Mucosa of stomach (tissue), 1 donor: ENCODE data around the gene ZDBF2.
"Not testable (repeated sequence)": the region's sequence is repeated elsewhere in the genome, so short reads cannot be mapped to it uniquely, and the experiment has no call there.

Experiments used
- H3K27me3 ChIP-seq: one replicate; pipeline ENCODE4 v1.7.0; 2013; ENCODE audit warnings: mild to moderate bottlenecking, low read length; ENCODE audit not compliant: control insufficient read depth, insufficient read depth
- H3K36me3 ChIP-seq: one replicate; pipeline ENCODE4 v1.7.0; 2013; ENCODE audit warnings: low read length; ENCODE audit not compliant: control insufficient read depth, insufficient read depth
- H3K4me1 ChIP-seq: one replicate; pipeline ENCODE4 v1.7.0; 2013; ENCODE audit warnings: mild to moderate bottlenecking, low read length; ENCODE audit not compliant: control insufficient read depth, insufficient read depth
- H3K4me3 ChIP-seq: one replicate; pipeline ENCODE4 v1.7.0; 2013; ENCODE audit warnings: low read length
- H3K9ac ChIP-seq: one replicate; pipeline ENCODE4 v1.7.0; 2013; ENCODE audit warnings: mild to moderate bottlenecking, low read length, moderate library complexity
- H3K9me3 ChIP-seq: one replicate; pipeline ENCODE4 v1.7.0; 2013; ENCODE audit warnings: mild to moderate bottlenecking, low read length, moderate library complexity; ENCODE audit not compliant: control insufficient read depth
- donor health status: Pancreatic carcinoma.

ZDBF2 gene

DNA sequence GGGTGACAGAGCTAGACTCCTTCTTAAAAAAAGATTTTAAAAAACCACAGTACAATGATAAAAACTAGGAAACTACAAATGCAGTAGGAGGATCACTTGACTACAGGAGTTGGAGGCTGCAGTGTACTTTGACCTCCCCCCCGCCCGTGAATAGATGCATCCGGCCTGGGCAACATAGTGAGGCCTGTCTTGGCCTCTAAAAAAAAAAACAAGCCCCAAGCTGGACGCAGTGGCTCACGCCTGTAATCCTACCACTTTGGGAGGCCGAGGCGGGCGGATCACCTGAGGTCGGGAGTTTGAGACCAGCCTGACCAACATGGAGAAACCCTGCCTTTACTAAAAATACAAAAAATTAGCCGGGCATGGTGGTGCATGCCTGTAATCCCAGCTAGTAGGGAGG lies 25.1 kb downstream of the ZDBF2 start:
- H3K27me3 ChIP-seq, H3K4me1 ChIP-seq, H3K9ac ChIP-seq, H3K4me3 ChIP-seq, H3K36me3 ChIP-seq, H3K9me3 ChIP-seq: not testable (repeated sequence)

DNA sequence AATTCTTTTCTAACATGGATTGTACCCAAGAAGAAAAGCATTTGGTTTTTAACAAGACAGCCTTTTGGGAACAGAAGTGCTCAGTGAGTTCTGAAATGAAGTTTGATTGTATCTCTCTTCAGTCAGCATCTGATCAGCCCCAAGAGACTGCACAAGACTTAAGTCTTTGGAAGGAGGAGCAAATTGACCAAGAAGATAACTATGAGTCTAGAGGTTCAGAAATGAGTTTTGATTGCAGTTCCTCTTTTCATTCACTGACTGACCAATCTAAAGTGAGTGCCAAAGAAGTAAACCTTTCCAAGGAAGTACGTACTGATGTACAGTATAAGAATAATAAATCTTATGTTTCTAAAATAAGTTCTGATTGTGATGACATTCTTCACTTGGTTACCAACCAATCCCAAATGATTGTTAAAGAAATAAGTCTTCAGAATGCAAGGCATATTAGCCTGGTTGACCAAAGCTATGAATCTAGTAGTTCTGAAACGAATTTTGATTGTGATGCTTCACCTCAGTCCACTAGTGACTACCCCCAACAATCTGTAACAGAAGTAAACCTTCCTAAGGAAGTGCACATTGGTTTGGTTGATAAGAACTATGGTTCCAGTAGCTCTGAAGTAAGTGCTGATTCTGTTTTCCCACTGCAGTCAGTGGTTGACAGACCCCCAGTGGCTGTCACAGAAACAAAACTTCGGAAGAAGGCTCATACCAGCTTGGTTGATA lies 31.2 kb downstream of the ZDBF2 start:
- H3K9me3 ChIP-seq = no peaks in the 10 kb centered on the region
- no peaks in the 10 kb centered on the region for H3K4me1 ChIP-seq
- no peak overlapping the region for H3K4me3 ChIP-seq
- H3K36me3 ChIP-seq = no peaks in the 10 kb centered on the region
- no peaks in the 10 kb centered on the region for H3K27me3 ChIP-seq
- no peak overlapping the region for H3K9ac ChIP-seq

DNA sequence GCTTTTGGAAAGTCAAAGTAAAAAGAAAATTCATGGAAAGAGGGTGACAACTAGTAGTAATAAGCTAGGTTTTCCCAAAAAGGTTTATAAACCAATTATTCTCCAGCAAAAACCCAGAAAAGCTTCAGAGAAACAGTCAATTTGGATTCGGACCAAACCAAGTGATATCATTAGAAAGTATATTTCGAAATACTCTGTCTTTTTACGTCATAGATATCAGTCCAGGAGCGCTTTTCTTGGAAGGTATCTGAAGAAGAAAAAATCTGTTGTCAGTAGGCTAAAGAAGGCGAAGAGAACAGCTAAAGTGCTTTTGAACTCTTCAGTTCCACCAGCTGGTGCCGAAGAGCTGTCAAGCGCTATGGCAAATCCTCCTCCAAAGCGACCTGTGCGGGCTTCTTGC lies 36.6 kb downstream of the ZDBF2 start:
- H3K4me3 ChIP-seq = no peak overlapping the region
- no peaks in the 10 kb centered on the region for H3K4me1 ChIP-seq
- no peaks in the 10 kb centered on the region for H3K27me3 ChIP-seq
- H3K36me3 ChIP-seq = no peaks in the 10 kb centered on the region
- no peak overlapping the region for H3K9ac ChIP-seq
- H3K9me3 ChIP-seq = no peaks in the 10 kb centered on the region

DNA sequence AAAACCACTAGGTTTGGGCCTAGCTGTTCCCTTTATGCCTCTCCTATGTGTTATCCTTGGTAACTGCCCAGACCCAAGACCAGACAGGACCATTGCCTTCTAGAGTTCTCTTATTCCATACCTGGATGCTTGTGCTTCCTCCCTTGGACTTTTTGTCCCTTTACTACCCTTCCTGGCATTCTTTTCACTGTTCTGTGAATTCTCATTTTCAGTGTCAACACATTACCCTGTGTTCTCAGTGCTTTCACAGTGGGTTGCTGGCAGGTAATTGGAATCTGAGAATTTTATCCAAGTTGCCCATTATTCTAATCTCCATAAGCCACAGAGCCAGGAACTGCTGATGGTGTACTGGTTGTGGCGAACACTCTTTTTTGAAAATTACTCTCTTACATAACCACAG lies 41.7 kb downstream of the ZDBF2 start:
- no peaks in the 10 kb centered on the region for H3K27me3 ChIP-seq
- H3K9ac ChIP-seq = no peak overlapping the region
- no peaks in the 10 kb centered on the region for H3K4me1 ChIP-seq
- no peak overlapping the region for H3K4me3 ChIP-seq
- no peaks in the 10 kb centered on the region for H3K9me3 ChIP-seq
- H3K36me3 ChIP-seq = no peaks in the 10 kb centered on the region

DNA sequence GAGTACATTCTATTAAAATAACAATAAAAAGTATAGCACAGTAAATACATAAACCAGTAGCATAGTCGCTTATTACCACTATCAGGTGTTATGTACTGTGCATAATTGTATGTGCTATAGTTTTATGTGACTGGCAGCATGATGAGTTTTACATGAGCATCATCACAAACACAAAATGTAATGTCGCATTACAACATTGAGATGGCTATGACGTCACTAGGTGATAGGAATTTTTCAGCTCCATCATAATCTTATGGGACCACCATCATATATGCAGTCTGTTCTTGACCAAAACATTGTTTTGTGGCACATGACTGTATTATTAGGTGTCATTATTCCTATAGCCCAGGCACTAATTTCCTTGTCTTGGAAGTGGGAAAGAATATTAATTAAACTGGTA lies 48.6 kb downstream of the ZDBF2 start:
- H3K27me3 ChIP-seq = no peaks in the 10 kb centered on the region
- H3K4me1 ChIP-seq = no peaks in the 10 kb centered on the region
- no peak overlapping the region for H3K4me3 ChIP-seq
- H3K9me3 ChIP-seq = no peaks in the 10 kb centered on the region
- no peaks in the 10 kb centered on the region for H3K36me3 ChIP-seq
- no peak overlapping the region for H3K9ac ChIP-seq

DNA sequence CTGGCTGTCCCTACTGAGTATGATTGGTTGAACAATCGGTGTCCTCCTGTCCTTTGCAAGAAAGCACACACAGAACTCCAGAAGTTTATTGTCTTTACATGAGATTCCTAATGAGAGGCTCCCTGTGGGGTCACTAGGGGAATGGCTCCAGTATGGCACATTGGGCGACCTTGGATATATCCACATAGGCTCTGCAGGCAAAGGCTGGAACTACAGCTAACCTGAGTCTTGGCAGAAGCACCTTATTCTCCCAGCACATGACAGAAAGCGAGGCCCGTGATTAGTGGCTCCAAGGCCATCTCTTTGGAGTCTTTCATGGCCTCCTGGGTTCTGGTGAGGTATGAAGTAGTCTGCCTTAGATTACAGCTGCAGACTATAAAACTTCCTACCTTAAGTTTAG lies 49.0 kb downstream of the ZDBF2 start:
- no peaks in the 10 kb centered on the region for H3K9me3 ChIP-seq
- no peaks in the 10 kb centered on the region for H3K36me3 ChIP-seq
- no peaks in the 10 kb centered on the region for H3K4me1 ChIP-seq

GRCh38 chr2:206324869-206325268 lies 50.4 kb downstream of the ZDBF2 start:
- Histone ChIP-seq H3K9ac (no peak overlapping the region), H3K36me3 (no peaks in the 10 kb centered on the region), H3K4me1 (no peaks in the 10 kb centered on the region), H3K9me3 (no peaks in the 10 kb centered on the region), H3K27me3 (no peaks in the 10 kb centered on the region), H3K4me3 (no peak overlapping the region)

More for the DNA sequence above, 49.0 kb downstream of the ZDBF2 start:
- no peaks in the 10 kb centered on the region for H3K27me3 ChIP-seq
- H3K9ac ChIP-seq = no peak overlapping the region
- no peak overlapping the region for H3K4me3 ChIP-seq

GRCh38 chr2:206328974-206329373 lies 54.5 kb downstream of the ZDBF2 start:
- H3K4me3 ChIP-seq = no peak overlapping the region
- no peak overlapping the region for H3K9ac ChIP-seq
- H3K4me1 ChIP-seq = no peaks in the 10 kb centered on the region
- no peaks in the 10 kb centered on the region for H3K27me3 ChIP-seq
- H3K36me3 ChIP-seq = no peaks in the 10 kb centered on the region
- no peaks in the 10 kb centered on the region for H3K9me3 ChIP-seq

- H3K4me3 ChIP-seq = no peak overlapping the region
- H3K9me3 ChIP-seq = no peaks in the 10 kb centered on the region
- H3K9ac ChIP-seq = no peak overlapping the region
- no peaks in the 10 kb centered on the region for H3K4me1 ChIP-seq
- H3K36me3 ChIP-seq = no peaks in the 10 kb centered on the region
- no peaks in the 10 kb centered on the region for H3K27me3 ChIP-seq
These were observed 62.4 kb downstream of the ZDBF2 start for GRCh38 chr2:206336861-206337260.

DNA sequence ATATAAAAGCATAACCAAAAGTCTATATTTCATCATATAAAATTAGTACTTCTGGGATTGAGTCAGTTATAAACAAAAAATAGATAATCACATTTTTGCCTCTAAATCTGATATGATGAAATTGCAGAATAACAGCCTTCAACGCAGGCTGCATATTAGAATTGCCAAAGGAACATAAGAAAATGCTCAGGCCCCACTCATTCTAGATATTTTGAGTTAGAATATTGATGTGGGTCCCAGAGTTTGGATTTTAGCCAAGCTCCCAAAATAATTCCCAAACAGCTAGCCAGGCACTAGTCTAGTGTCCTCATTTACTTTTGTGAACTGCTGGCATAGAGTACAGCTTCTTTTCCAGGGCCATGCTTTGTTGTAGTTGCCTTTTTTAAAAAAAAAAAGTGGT lies 63.5 kb downstream of the ZDBF2 start:
- H3K9me3 ChIP-seq = no peaks in the 10 kb centered on the region
- H3K27me3 ChIP-seq = no peaks in the 10 kb centered on the region
- no peak overlapping the region for H3K4me3 ChIP-seq
- no peaks in the 10 kb centered on the region for H3K36me3 ChIP-seq
- H3K9ac ChIP-seq = no peak overlapping the region
- no peaks in the 10 kb centered on the region for H3K4me1 ChIP-seq

GRCh38 chr2:206341396-206341795 lies 66.9 kb downstream of the ZDBF2 start:
- Histone ChIP-seq H3K36me3 (no peaks in the 10 kb centered on the region), H3K9ac (no peak overlapping the region), H3K4me1 (no peaks in the 10 kb centered on the region), H3K4me3 (no peak overlapping the region), H3K9me3 (no peaks in the 10 kb centered on the region), H3K27me3 (no peaks in the 10 kb centered on the region)

DNA sequence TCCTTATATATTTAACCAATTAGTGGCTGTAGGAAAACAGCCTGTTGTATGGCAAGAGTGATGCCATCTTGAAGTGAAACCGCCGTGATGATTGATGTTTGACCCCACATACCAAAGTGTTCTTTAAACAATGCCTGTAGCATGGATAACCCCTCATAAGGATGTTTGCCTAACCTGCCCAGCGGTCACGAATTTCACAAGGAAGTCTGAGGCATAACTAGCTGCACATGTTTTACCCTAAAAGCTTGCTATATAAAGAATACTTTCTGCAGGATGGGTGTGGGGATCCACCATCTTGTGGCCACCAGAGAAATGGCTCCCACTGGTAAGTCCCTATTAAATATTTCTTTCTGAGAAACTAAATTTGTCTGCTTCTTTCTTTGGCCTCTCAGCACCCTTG lies 68.7 kb downstream of the ZDBF2 start:
- Histone ChIP-seq H3K4me1 (no peaks in the 10 kb centered on the region), H3K27me3 (no peaks in the 10 kb centered on the region), H3K9ac (no peak overlapping the region), H3K36me3 (no peaks in the 10 kb centered on the region), H3K4me3 (no peak overlapping the region), H3K9me3 (no peaks in the 10 kb centered on the region)

- Histone ChIP-seq H3K4me1 (no peaks in the 10 kb centered on the region), H3K36me3 (no peaks in the 10 kb centered on the region), H3K9me3 (no peaks in the 10 kb centered on the region), H3K4me3 (no peak overlapping the region), H3K9ac (no peak overlapping the region), H3K27me3 (no peaks in the 10 kb centered on the region)
These were observed 69.4 kb downstream of the ZDBF2 start for GRCh38 chr2:206343816-206344215.
